Measurements from ENCODE around the gene ETS1.

- TF ChIP-seq MAX (IDR thresholded peaks at IDR 0.05): no peak
- TF ChIP-seq YY1 (IDR thresholded peaks at IDR 0.05; ENCODE audit: low read depth): no peak
- no peak for TF ChIP-seq USF1 (IDR thresholded peaks at IDR 0.05)
- TF ChIP-seq CREB1 (IDR thresholded peaks at IDR 0.05; ENCODE audit: low read depth): no peak
- no peak for TF ChIP-seq EGR1 (IDR thresholded peaks at IDR 0.05)
- TF ChIP-seq EP300 (IDR thresholded peaks at IDR 0.05; ENCODE audit: borderline replicate concordance): no peak
- no peak for TF ChIP-seq TEAD4 (IDR thresholded peaks at IDR 0.05)
- no peak for TF ChIP-seq REST (IDR thresholded peaks at IDR 0.05; ENCODE audit: low read depth)
- no peak for TF ChIP-seq NFIC (IDR thresholded peaks at IDR 0.05)
- no peak for TF ChIP-seq TCF12 (IDR thresholded peaks at IDR 0.05; ENCODE audit: low read depth)
- TF ChIP-seq RAD21 (IDR thresholded peaks at IDR 0.05; ENCODE audit: low read depth): no peak
- TF ChIP-seq ZBTB7A (IDR thresholded peaks at IDR 0.05; ENCODE audit: low read depth): no peak
- TF ChIP-seq TAF1 (IDR thresholded peaks at IDR 0.05; ENCODE audit: low read depth): no peak
Measured at GRCh38 chr11:128493570-128493965, 93.8 kb downstream of the ETS1 start.

Data from Ishikawa (cell line).